PC-3 (cell line): ENCODE results near the gene DGCR2. TPM values are rescaled to one million over a fixed set of nuclear protein-coding genes. Genes with fewer than 3 reads are reported as not detected.

Experiments used
- ATAC-seq: fragments of 200-7000 bp; cut with Tn5 transposase; 2 replicates; pipeline ENCODE4 v1.9.1; 2020; ENCODE audit warnings: mild to moderate bottlenecking, moderate library complexity
- BruUV-seq: library from RNA; stranded (reverse); fragments of 400-500 nt; replicated peaks from 2 replicates; lab custom pipeline; 2021; lab: Mats Ljungman, UMichigan
- CTCF ChIA-PET: fragments of 300-600 bp; sonication (Branson Sonifier 250); formaldehyde crosslinking; loops from one replicate; lab custom pipeline; 2022; ENCODE audit warnings: antibody characterized with exemption; lab: Charles Lee
- POLR2A ChIA-PET: fragments of 300-600 bp; sonication (Branson Sonifier 250); formaldehyde crosslinking; loops from one replicate; lab custom pipeline; 2022; ENCODE audit warnings: antibody characterized with exemption; ENCODE audit not compliant: unreplicated experiment; lab: Charles Lee
- DNase-seq: peaks from one replicate; pipeline ENCODE4 v3.0.0-alpha.2; 2015
- H2AFZ ChIP-seq: fragments of 300-600 bp; sonication (generic); 2 replicates; pipeline ENCODE4 v1.6.0; 2016; ENCODE audit warnings: antibody characterized with exemption, low read length
- H3F3A ChIP-seq: fragments of 300-600 bp; sonication (generic); one replicate; pipeline ENCODE4 v1.6.0; 2017; ENCODE audit warnings: antibody characterized with exemption, low read length, control low read depth, mild to moderate bottlenecking; ENCODE audit not compliant: unreplicated experiment
- H3K27ac ChIP-seq: fragments of 300-600 bp; sonication (generic); 2 replicates; pipeline ENCODE4 v1.5.1; 2016; ENCODE audit warnings: mild to moderate bottlenecking, low read length
- H3K27me3 ChIP-seq: fragments of 300-600 bp; sonication (generic); 2 replicates; pipeline ENCODE4 v1.6.1; 2016; ENCODE audit warnings: low read length, mixed read lengths
- H3K36me3 ChIP-seq: fragments of 300-600 bp; sonication (generic); 2 replicates; pipeline ENCODE4 v1.6.1; 2016; ENCODE audit warnings: low read depth, mixed run types, low read length, mixed read lengths
- H3K4me1 ChIP-seq: fragments of 300-600 bp; sonication (generic); 2 replicates; pipeline ENCODE4 v1.5.1; 2016; ENCODE audit warnings: low read length; ENCODE audit not compliant: insufficient read depth
- H3K4me2 ChIP-seq: fragments of 300-600 bp; sonication (generic); 2 replicates; pipeline ENCODE4 v1.6.0; 2016; ENCODE audit warnings: low read length
- H3K4me3 ChIP-seq: fragments of 300-600 bp; sonication (generic); 2 replicates; pipeline ENCODE4 v1.5.1; 2016; ENCODE audit warnings: mild to moderate bottlenecking, low read length, mixed read lengths
- H3K79me2 ChIP-seq: fragments of 300-600 bp; sonication (generic); 2 replicates; pipeline ENCODE4 v1.6.1; 2017; ENCODE audit warnings: low read length, mixed read lengths
- H3K9ac ChIP-seq: fragments of 300-600 bp; sonication (generic); 2 replicates; pipeline ENCODE4 v1.6.0; 2016; ENCODE audit warnings: mild to moderate bottlenecking, low read length
- H3K9me2 ChIP-seq: fragments of 300-600 bp; sonication (generic); replicated peaks from 2 replicates; pipeline ENCODE4 v1.6.1; 2016; ENCODE audit warnings: mixed run types, low read length, mixed read lengths
- H3K9me3 ChIP-seq: fragments of 300-600 bp; sonication (generic); 2 replicates; pipeline ENCODE4 v1.6.1; 2016; ENCODE audit warnings: low read length, mixed read lengths
- H4K20me1 ChIP-seq: fragments of 300-600 bp; sonication (generic); 2 replicates; pipeline ENCODE4 v1.6.1; 2016; ENCODE audit warnings: low read length, mixed read lengths
- EZH2 ChIP-seq: fragments of 300-600 bp; sonication (generic); IDR thresholded peaks from one replicate; pipeline ENCODE4 v1.6.1; 2017; ENCODE audit warnings: antibody characterized with exemption, mild to moderate bottlenecking, low read length; ENCODE audit not compliant: unreplicated experiment
- EZH2phosphoT487 ChIP-seq: fragments of 300-600 bp; sonication (generic); IDR thresholded peaks from 2 replicates; pipeline ENCODE4 v1.6.1; 2018; ENCODE audit warnings: mild to moderate bottlenecking, antibody characterized with exemption, low read length, borderline replicate concordance
- intact Hi-C: fragments of 100-400 bp; cut with micrococcal nuclease; formaldehyde crosslinking; loops from 2 replicates; pipeline ENCODE4 v1.9.0; 2023
- total RNA-seq: library from RNA; depleted of rRNA; stranded (reverse); fragments of >200 nt; gene quantifications from 2 replicates; pipeline ENCODE4 v1.2.3, GENCODE V29; 2014
- TF ChIP-seq, protein P1 (sequence below): fragments of 300-600 bp; sonication (generic); conservative IDR thresholded peaks from 2 replicates; pipeline ENCODE4 v1.5.1; 2017; ENCODE audit warnings: antibody characterized with exemption, low read depth, mild to moderate bottlenecking, low read length

DGCR2 gene
- total RNA-seq, 1 experiment from 2014 or later, result 36.1 TPM

DNA sequence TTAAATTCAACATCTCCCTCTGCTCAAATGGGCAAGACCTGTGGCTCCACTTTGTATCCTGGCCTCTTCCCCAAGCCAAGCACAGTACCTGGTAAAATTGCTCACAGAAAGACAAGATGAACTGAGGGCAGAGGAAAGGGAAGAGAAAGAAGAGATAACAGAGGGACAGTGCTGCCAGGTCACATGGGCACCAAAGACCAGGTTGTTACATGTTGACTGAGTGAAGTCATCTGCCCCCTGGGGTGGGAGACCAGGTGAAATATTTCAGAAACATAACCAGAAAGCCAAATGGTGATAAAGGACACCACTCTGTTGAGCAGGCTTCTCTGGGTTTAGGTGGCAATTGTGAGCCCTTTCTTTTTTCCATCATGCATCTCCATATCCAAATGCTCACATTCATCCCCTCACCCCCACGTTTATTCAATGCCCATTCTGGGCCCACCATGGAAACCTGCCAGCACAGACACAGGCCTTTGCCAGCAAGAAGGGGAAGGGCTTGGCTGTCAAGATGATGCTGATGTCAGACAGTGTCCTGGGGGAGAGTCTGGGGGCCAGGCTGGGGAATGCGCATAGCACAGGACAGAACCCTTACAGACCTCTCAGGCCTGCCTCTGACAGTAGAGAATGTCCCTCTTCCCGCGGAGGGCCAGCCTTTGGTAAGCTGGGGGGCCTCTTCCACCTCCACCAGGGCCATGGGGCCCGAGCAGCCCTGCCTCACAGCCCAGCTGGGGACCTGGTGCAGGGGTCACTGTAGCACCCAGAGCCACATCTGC lies 51.6 kb downstream of the DGCR2 start:
- no peaks in the 10 kb centered on the region for H3K27me3 ChIP-seq
- peaks cover 5% of the 10 kb centered on the region for H3K4me1 ChIP-seq
- H3K9me2 ChIP-seq, result no peaks in the 10 kb centered on the region
- H3K9me3 ChIP-seq, result no peaks in the 10 kb centered on the region
- H4K20me1 ChIP-seq, result no peaks in the 10 kb centered on the region
- H3K27ac ChIP-seq, result no peak overlapping the region
- ATAC-seq (no peak), DNase-seq (no peak)
- H2AFZ ChIP-seq, result no peak overlapping the region
- H3K4me2 ChIP-seq, result no peak overlapping the region
- no peak overlapping the region for H3K4me3 ChIP-seq
- no TSS peak for BruUV-seq
- no peaks in the 10 kb centered on the region for H3K79me2 ChIP-seq
- TF ChIP-seq, protein P1, sequence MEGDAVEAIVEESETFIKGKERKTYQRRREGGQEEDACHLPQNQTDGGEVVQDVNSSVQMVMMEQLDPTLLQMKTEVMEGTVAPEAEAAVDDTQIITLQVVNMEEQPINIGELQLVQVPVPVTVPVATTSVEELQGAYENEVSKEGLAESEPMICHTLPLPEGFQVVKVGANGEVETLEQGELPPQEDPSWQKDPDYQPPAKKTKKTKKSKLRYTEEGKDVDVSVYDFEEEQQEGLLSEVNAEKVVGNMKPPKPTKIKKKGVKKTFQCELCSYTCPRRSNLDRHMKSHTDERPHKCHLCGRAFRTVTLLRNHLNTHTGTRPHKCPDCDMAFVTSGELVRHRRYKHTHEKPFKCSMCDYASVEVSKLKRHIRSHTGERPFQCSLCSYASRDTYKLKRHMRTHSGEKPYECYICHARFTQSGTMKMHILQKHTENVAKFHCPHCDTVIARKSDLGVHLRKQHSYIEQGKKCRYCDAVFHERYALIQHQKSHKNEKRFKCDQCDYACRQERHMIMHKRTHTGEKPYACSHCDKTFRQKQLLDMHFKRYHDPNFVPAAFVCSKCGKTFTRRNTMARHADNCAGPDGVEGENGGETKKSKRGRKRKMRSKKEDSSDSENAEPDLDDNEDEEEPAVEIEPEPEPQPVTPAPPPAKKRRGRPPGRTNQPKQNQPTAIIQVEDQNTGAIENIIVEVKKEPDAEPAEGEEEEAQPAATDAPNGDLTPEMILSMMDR, result no peak
- TF ChIP-seq EZH2 (no peak), EZH2phosphoT487 (no peak)
- H3K9ac ChIP-seq, result no peak overlapping the region
- H3K36me3 ChIP-seq, result peaks cover 3% of the 10 kb centered on the region
- intact Hi-C loops, result no loop called here
- ChIA-PET CTCF (no interaction called here), POLR2A (no interaction called here)
- no peaks in the 10 kb centered on the region for H3F3A ChIP-seq

DNA sequence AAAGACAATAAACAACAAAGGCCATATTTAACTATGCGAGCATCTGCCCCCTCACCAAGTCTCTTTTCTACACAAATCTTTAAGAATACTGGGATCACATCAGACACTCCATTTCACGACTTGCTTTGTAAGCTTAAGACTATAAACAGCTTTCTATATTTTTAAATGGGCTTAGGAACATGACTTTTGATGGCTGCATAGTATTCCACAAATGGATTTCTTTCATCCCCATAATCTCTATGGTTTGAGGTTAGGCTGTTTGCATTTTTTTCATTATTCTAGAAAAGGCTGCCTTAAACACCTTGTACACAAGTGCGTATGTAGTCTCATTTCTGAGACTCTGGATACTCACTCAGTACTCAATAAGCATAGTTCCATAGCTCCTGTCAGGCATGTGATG lies 52.8 kb downstream of the DGCR2 start:
- Histone ChIP-seq H3K9me3 (no peaks in the 10 kb centered on the region), H3K27me3 (no peaks in the 10 kb centered on the region), H3K9ac (no peak overlapping the region), H3K27ac (no peak overlapping the region), H3F3A (no peaks in the 10 kb centered on the region), H3K79me2 (no peaks in the 10 kb centered on the region), H2AFZ (no peak overlapping the region), H3K4me2 (no peak overlapping the region), H3K36me3 (peaks cover 8% of the 10 kb centered on the region), H3K4me1 (peaks cover 5% of the 10 kb centered on the region), H4K20me1 (no peaks in the 10 kb centered on the region), H3K4me3 (no peak overlapping the region), H3K9me2 (no peaks in the 10 kb centered on the region)
- ChIA-PET CTCF (no interaction called here), POLR2A (no interaction called here)
- no TSS peak for BruUV-seq
- intact Hi-C loops, result no loop called here
- no peak for TF ChIP-seq EZH2phosphoT487
- TF ChIP-seq, protein P1, result no peak
- TF ChIP-seq EZH2, result no peak
- DNase-seq (no peak), ATAC-seq (no peak)

DNA sequence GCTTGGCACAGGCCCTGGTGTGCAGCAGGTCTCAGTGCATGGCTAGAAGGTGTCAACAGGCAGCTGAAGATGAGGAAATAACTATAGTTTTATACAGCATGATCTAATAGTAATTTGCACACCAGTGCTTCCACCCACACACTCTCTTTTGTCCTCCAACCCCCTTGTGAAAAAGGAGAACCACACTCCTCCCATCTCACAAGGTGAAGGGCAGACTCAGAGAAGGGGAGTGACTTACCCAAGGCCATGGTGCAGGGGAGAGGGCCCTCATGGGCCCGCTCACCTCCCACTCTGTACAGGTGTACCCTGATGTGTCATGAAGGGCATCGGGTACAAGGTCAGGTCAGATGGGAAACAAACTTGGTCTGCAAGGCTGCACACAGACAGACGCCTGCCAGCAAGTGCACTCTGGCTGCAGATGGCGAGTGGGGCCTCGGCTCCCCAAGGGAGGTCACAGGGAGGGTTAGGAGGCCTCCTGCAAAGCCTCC lies 53.4 kb downstream of the DGCR2 start:
- no peak overlapping the region for H3K27ac ChIP-seq
- intact Hi-C loops, result no loop called here

More for the DNA sequence above, 53.4 kb downstream of the DGCR2 start:
- H3K4me3 ChIP-seq, result no peak overlapping the region
- ATAC-seq (no peak), DNase-seq (no peak)
- H3K4me1 ChIP-seq, result peaks cover 5% of the 10 kb centered on the region
- no peak overlapping the region for H3K4me2 ChIP-seq
- ChIA-PET CTCF (no interaction called here), POLR2A (no interaction called here)
- no peak overlapping the region for H2AFZ ChIP-seq
- no TSS peak for BruUV-seq
- no peaks in the 10 kb centered on the region for H3K9me3 ChIP-seq
- no peaks in the 10 kb centered on the region for H3K27me3 ChIP-seq
- H4K20me1 ChIP-seq, result no peaks in the 10 kb centered on the region
- no peak overlapping the region for H3K9ac ChIP-seq
- H3K36me3 ChIP-seq, result peaks cover 8% of the 10 kb centered on the region
- no peaks in the 10 kb centered on the region for H3F3A ChIP-seq
- H3K79me2 ChIP-seq, result no peaks in the 10 kb centered on the region
- H3K9me2 ChIP-seq, result no peaks in the 10 kb centered on the region
- TF ChIP-seq, protein P1, result no peak
- TF ChIP-seq EZH2phosphoT487 (no peak), EZH2 (no peak)
